CD4-positive, alpha-beta memory T cell (primary cell): Measurements from ENCODE around the gene SLC13A3. TPM values are rescaled to one million over a fixed set of nuclear protein-coding genes. Genes with fewer than 3 reads are reported as not detected.

Experiments used
- CTCF ChIA-PET: fragments of 350-600 bp; sonication (Branson Sonifier 250); formaldehyde crosslinking; loops from one replicate; lab custom pipeline; 2021; ENCODE audit warnings: inconsistent platforms; ENCODE audit not compliant: partially characterized antibody; lab: Charles Lee
- POLR2A ChIA-PET: fragments of 350-600 bp; sonication (Branson Sonifier 250); formaldehyde crosslinking; loops from one replicate; lab custom pipeline; 2021; ENCODE audit not compliant: partially characterized antibody; lab: Charles Lee
- DNase-seq, 5 donors: peaks; one replicate each; pipeline versions ENCODE4 v3.0.0 to v3.0.0-alpha.2; 2020 to 2022; ENCODE audit warnings: mixed read lengths in 1 of 5
- H3K27ac ChIP-seq: one replicate; pipeline ENCODE4 v1.7.0; 2013; ENCODE audit warnings: low read depth, low read length
- H3K27me3 ChIP-seq: 2 replicates; pipeline ENCODE4 v1.7.0; 2013; ENCODE audit warnings: mild to moderate bottlenecking, low read length, moderate library complexity; ENCODE audit not compliant: insufficient read depth
- H3K36me3 ChIP-seq: 2 replicates; pipeline ENCODE4 v1.7.0; 2013; ENCODE audit warnings: mild to moderate bottlenecking, low read length, moderate library complexity; ENCODE audit not compliant: insufficient read depth
- H3K4me1 ChIP-seq: 2 replicates; pipeline ENCODE4 v1.7.0; 2013; ENCODE audit warnings: mild to moderate bottlenecking, low read length, moderate library complexity; ENCODE audit not compliant: insufficient read depth
- H3K4me3 ChIP-seq, 2 donors: one replicate each; pipeline ENCODE4 v1.7.0; 2013; ENCODE audit warnings: low read length in 2 of 2, mild to moderate bottlenecking in 1 of 2
- H3K9me3 ChIP-seq, 2 donors: one replicate each; pipeline ENCODE4 v1.7.0; 2013; ENCODE audit warnings: low read length in 2 of 2, control low read depth in 1 of 2; ENCODE audit not compliant: control insufficient read depth in 1 of 2
- H3K27ac Mint-ChIP-seq, 7 donors: one replicate each; pipeline ENCODE4 v1.8.0; 2020 to 2021; ENCODE audit warnings: mixed read lengths in 7 of 7, mild to moderate bottlenecking in 6 of 7, inconsistent platforms in 3 of 7, moderate library complexity in 3 of 7
- H3K27me3 Mint-ChIP-seq, 2 donors: one replicate each; pipeline ENCODE4 v1.8.0; 2020 to 2021; ENCODE audit warnings: mixed read lengths in 2 of 2
- H3K36me3 Mint-ChIP-seq, 2 donors: one replicate each; pipeline ENCODE4 v1.8.0; 2020 to 2021; ENCODE audit warnings: mixed read lengths in 2 of 2, inconsistent platforms in 1 of 2, mild to moderate bottlenecking in 1 of 2
- H3K4me1 Mint-ChIP-seq, 4 donors: one replicate each; pipeline ENCODE4 v1.8.0; 2020 to 2021; ENCODE audit warnings: mixed read lengths in 4 of 4, mild to moderate bottlenecking in 1 of 4
- H3K4me3 Mint-ChIP-seq, 8 donors: one replicate each; pipeline ENCODE4 v1.8.0; 2020 to 2021; ENCODE audit warnings: mixed read lengths in 8 of 8, mild to moderate bottlenecking in 7 of 8, moderate library complexity in 6 of 8, inconsistent platforms in 3 of 8
- H3K9me3 Mint-ChIP-seq, 8 donors: one replicate each; pipeline ENCODE4 v1.8.0; 2020 to 2021; ENCODE audit warnings: mixed read lengths in 8 of 8, mild to moderate bottlenecking in 5 of 8, inconsistent platforms in 3 of 8, moderate library complexity in 1 of 8
- intact Hi-C: fragments of 100-400 bp; cut with micrococcal nuclease; formaldehyde crosslinking; loops from one replicate; pipeline ENCODE4 v1.15.1; 2023
- polyA plus RNA-seq, 2 donors: library from polyadenylated mRNA; unstranded; fragments of 300-500 nt; fragmentation: Illumina TruSeq; gene quantifications; one replicate each; pipeline ENCODE4 v1.2.3, GENCODE V29; 2021
- total RNA-seq, 2 experiments: library from RNA; stranded (reverse); gene quantifications; one replicate each; pipeline ENCODE4 v1.2.3, GENCODE V29; 2021

Gene SLC13A3
- total and polyA plus RNA-seq, 4 experiments from 2014 or later, result 0.36 TPM; not detected in 3

GRCh38 chr20:46673394-46674252, 22.4 kb upstream of the SLC13A3 start:
- H3K9me3 Mint-ChIP-seq, result peaks cover 2 to 16% (median 10%) of the 10 kb centered on the region in 8 donors
- H3K27ac Mint-ChIP-seq, result peak overlapping the region in 3 of 7 donors; percentile 6 to 76 (median 49)
- no peaks in the 10 kb centered on the region for H3K4me1 Mint-ChIP-seq
- Histone ChIP-seq H3K9me3 (peaks cover 0 to 7% of the 10 kb centered on the region in 2 donors), H3K27ac (no peak overlapping the region), H3K27me3 (no peaks in the 10 kb centered on the region), H3K4me1 (no peaks in the 10 kb centered on the region), H3K36me3 (no peaks in the 10 kb centered on the region), H3K4me3 (no peak overlapping the region)
- H3K4me3 Mint-ChIP-seq, result no peak overlapping the region
- DNase-seq, result no peak
- H3K36me3 Mint-ChIP-seq, result peaks cover 3 to 23% of the 10 kb centered on the region in 2 donors
- ChIA-PET CTCF (no interaction called here), POLR2A (no interaction called here)
- intact Hi-C loops, result no loop called here
- H3K27me3 Mint-ChIP-seq, result peaks cover 0 to 1% of the 10 kb centered on the region in 2 donors

GRCh38 chr20:46672543-46673148, 21.4 kb upstream of the SLC13A3 start:
- CTCF ChIA-PET, result interaction anchor here (1.6 kb wide), 1 partner anchor 10 kb away, joined by 4 read pairs; no protein-coding TSS in a partner anchor
- peaks cover 6 to 28% of the 10 kb centered on the region in 2 donors for H3K36me3 Mint-ChIP-seq
- Histone ChIP-seq H3K4me3 (no peak overlapping the region), H3K27ac (no peak overlapping the region), H3K4me1 (no peaks in the 10 kb centered on the region), H3K36me3 (no peaks in the 10 kb centered on the region), H3K9me3 (peaks cover 0 to 7% of the 10 kb centered on the region in 2 donors), H3K27me3 (no peaks in the 10 kb centered on the region)
- no peaks in the 10 kb centered on the region for H3K4me1 Mint-ChIP-seq
- no peak overlapping the region for H3K27ac Mint-ChIP-seq
- intact Hi-C loops, result no loop called here
- no peak for DNase-seq
- POLR2A ChIA-PET, result no interaction called here
- H3K9me3 Mint-ChIP-seq, result peaks cover 2 to 16% (median 11%) of the 10 kb centered on the region in 8 donors
- no peak overlapping the region for H3K4me3 Mint-ChIP-seq
- peaks cover 0 to 1% of the 10 kb centered on the region in 2 donors for H3K27me3 Mint-ChIP-seq

GRCh38 chr20:46671866-46672542, 20.7 kb upstream of the SLC13A3 start:
- peaks cover 2 to 16% (median 11%) of the 10 kb centered on the region in 8 donors for H3K9me3 Mint-ChIP-seq
- intact Hi-C loops, result no loop called here
- no peak overlapping the region for H3K4me3 Mint-ChIP-seq
- H3K36me3 Mint-ChIP-seq, result peaks cover 6 to 28% of the 10 kb centered on the region in 2 donors
- no peak for DNase-seq
- H3K27ac Mint-ChIP-seq, result no peak overlapping the region
- H3K4me3 ChIP-seq, result no peak overlapping the region
- peaks cover 0 to 7% of the 10 kb centered on the region in 2 donors for H3K9me3 ChIP-seq
- no peaks in the 10 kb centered on the region for H3K4me1 Mint-ChIP-seq
- H3K4me1 ChIP-seq, result no peaks in the 10 kb centered on the region
- no peak overlapping the region for H3K27ac ChIP-seq
- no peaks in the 10 kb centered on the region for H3K27me3 ChIP-seq
- CTCF ChIA-PET, result interaction anchor here (1.6 kb wide), 1 partner anchor 10 kb away, joined by 4 read pairs; no protein-coding TSS in a partner anchor
- peaks cover 0 to 1% of the 10 kb centered on the region in 2 donors for H3K27me3 Mint-ChIP-seq
- H3K36me3 ChIP-seq, result no peaks in the 10 kb centered on the region
- POLR2A ChIA-PET, result no interaction called here

- no peaks in the 10 kb centered on the region for H3K27me3 ChIP-seq
- H3K9me3 ChIP-seq, result peaks cover 0 to 7% of the 10 kb centered on the region in 2 donors
- Mint-ChIP-seq H3K27ac (no peak overlapping the region), H3K4me3 (no peak overlapping the region), H3K36me3 (peaks cover 6 to 28% of the 10 kb centered on the region in 2 donors), H3K9me3 (peaks cover 2 to 16% (median 11%) of the 10 kb centered on the region in 8 donors), H3K4me1 (no peaks in the 10 kb centered on the region), H3K27me3 (no peaks in the 10 kb centered on the region)
- intact Hi-C loops, result no loop called here
- POLR2A ChIA-PET, result no interaction called here
- H3K4me3 ChIP-seq, result no peak overlapping the region
- CTCF ChIA-PET, result interaction anchor here (1.3 kb wide), 1 partner anchor 9 kb away, joined by 4 read pairs; no protein-coding TSS in a partner anchor
- no peaks in the 10 kb centered on the region for H3K4me1 ChIP-seq
- no peak for DNase-seq
- H3K27ac ChIP-seq, result no peak overlapping the region
- H3K36me3 ChIP-seq, result no peaks in the 10 kb centered on the region
Measured at GRCh38 chr20:46670585-46671584, 19.6 kb upstream of the SLC13A3 start.

GRCh38 chr20:46670228-46670584, 18.9 kb upstream of the SLC13A3 start:
- ChIA-PET POLR2A (no interaction called here), CTCF (interaction anchor here (1.3 kb wide), 1 partner anchor 10 kb away, joined by 4 read pairs; no protein-coding TSS in a partner anchor)
- DNase-seq, result no peak
- intact Hi-C loops, result no loop called here
- Histone ChIP-seq H3K27ac (no peak overlapping the region), H3K4me1 (no peaks in the 10 kb centered on the region), H3K36me3 (no peaks in the 10 kb centered on the region), H3K27me3 (no peaks in the 10 kb centered on the region), H3K9me3 (peaks cover 0 to 7% of the 10 kb centered on the region in 2 donors), H3K4me3 (no peak overlapping the region)
- Mint-ChIP-seq H3K9me3 (peaks cover 2 to 16% (median 11%) of the 10 kb centered on the region in 8 donors), H3K36me3 (peaks cover 6 to 28% of the 10 kb centered on the region in 2 donors), H3K27me3 (no peaks in the 10 kb centered on the region), H3K27ac (no peak overlapping the region), H3K4me1 (no peaks in the 10 kb centered on the region), H3K4me3 (no peak overlapping the region)

GRCh38 chr20:46666818-46667515, 15.7 kb upstream of the SLC13A3 start:
- DNase-seq, result no peak
- H3K9me3 Mint-ChIP-seq, result peaks cover 2 to 16% (median 11%) of the 10 kb centered on the region in 8 donors
- ChIA-PET POLR2A (no interaction called here), CTCF (no interaction called here)
- no peaks in the 10 kb centered on the region for H3K4me1 Mint-ChIP-seq
- Histone ChIP-seq H3K4me1 (no peaks in the 10 kb centered on the region), H3K9me3 (peaks cover 0 to 7% of the 10 kb centered on the region in 2 donors), H3K36me3 (no peaks in the 10 kb centered on the region), H3K4me3 (no peak overlapping the region), H3K27ac (no peak overlapping the region), H3K27me3 (no peaks in the 10 kb centered on the region)
- H3K27ac Mint-ChIP-seq, result no peak overlapping the region
- peaks cover 0 to 1% of the 10 kb centered on the region in 2 donors for H3K27me3 Mint-ChIP-seq
- peaks cover 9 to 32% of the 10 kb centered on the region in 2 donors for H3K36me3 Mint-ChIP-seq
- no peak overlapping the region for H3K4me3 Mint-ChIP-seq
- intact Hi-C loops, result no loop called here
